Activated CD4-positive, CD25-positive, alpha-beta regulatory T cell treated with anti-CD3 and anti-CD28 coated beads, Interleukin-2, amount 50 U/mL, for 72 hours (primary cell): ENCODE measurements around the gene USP26.
"Not testable (repeated sequence)": the region's sequence is repeated elsewhere in the genome, so short reads cannot be mapped to it uniquely, and the experiment has no call there.

Source experiments
- DNase-seq: peaks from one replicate; pipeline ENCODE4 v3.0.0; 2021

USP26 gene

GRCh38 chrX:133007458-133007857, 89.5 kb downstream of the USP26 start:
- no peak for DNase-seq

- DNase-seq = no peak
These were observed 91.3 kb downstream of the USP26 start for GRCh38 chrX:133005616-133006015.

GRCh38 chrX:133005042-133005441, 91.9 kb downstream of the USP26 start:
- no peak for DNase-seq

GRCh38 chrX:132999209-132999608, 97.7 kb downstream of the USP26 start:
- no peak for DNase-seq

GRCh38 chrX:132990835-132991234, 106.1 kb downstream of the USP26 start:
- DNase-seq = no peak

- no peak for DNase-seq
These were observed 110.4 kb downstream of the USP26 start for GRCh38 chrX:132986556-132986955.

- no peak for DNase-seq
These were observed 112.8 kb downstream of the USP26 start for GRCh38 chrX:132984058-132984650.

GRCh38 chrX:132983496-132983895, 113.4 kb downstream of the USP26 start:
- DNase-seq = no peak

- DNase-seq = not testable (repeated sequence)
These were observed 116.9 kb downstream of the USP26 start for GRCh38 chrX:132980035-132980434.
